Transverse colon (tissue), 3 donors: ENCODE results near the gene FYB2.

ENCODE experiments used
- POLR2A ChIP-seq: fragments of 450-650 bp; IDR thresholded peaks from one replicate; pipeline ENCODE4 v1.6.1; 2016; ENCODE audit warnings: antibody characterized with exemption, mild to moderate bottlenecking, moderate library complexity
- TF ChIP-seq, protein P1 (sequence below), 5 experiments: fragments of 200-600 bp in 3 of 5; fragments of 450-650 bp in 2 of 5; sonication (generic) in 3 of 5; IDR thresholded peaks; 1 replicate in 2 of 5; 2 replicates in 3 of 5; pipeline ENCODE4 v1.5.1; 2016 to 2017; ENCODE audit warnings: antibody characterized with exemption in 5 of 5, inconsistent platforms in 3 of 5, mild to moderate bottlenecking in 2 of 5, moderate library complexity in 1 of 5

DNA sequence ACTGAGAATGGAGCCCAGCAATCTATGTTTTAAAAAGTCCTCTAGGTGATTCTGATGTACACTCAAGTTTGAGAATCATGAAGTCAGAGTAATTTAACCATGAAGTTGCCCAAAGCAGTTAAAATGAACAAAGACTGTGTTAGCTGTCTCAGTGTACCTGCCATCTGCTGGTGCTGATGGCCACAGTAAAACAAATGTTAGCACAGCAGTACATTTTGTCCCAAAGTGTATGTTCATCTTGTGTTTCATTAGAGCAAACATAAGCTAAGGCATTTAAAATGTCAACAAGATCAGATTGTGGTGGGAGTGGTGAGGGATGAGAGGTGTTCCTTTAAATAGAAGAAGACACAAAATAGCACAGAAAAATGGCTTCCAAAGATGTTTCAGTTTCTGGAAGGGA, 31.1 kb downstream of the FYB2 start:
- no peak for TF ChIP-seq POLR2A
- TF ChIP-seq, protein P1, sequence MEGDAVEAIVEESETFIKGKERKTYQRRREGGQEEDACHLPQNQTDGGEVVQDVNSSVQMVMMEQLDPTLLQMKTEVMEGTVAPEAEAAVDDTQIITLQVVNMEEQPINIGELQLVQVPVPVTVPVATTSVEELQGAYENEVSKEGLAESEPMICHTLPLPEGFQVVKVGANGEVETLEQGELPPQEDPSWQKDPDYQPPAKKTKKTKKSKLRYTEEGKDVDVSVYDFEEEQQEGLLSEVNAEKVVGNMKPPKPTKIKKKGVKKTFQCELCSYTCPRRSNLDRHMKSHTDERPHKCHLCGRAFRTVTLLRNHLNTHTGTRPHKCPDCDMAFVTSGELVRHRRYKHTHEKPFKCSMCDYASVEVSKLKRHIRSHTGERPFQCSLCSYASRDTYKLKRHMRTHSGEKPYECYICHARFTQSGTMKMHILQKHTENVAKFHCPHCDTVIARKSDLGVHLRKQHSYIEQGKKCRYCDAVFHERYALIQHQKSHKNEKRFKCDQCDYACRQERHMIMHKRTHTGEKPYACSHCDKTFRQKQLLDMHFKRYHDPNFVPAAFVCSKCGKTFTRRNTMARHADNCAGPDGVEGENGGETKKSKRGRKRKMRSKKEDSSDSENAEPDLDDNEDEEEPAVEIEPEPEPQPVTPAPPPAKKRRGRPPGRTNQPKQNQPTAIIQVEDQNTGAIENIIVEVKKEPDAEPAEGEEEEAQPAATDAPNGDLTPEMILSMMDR (IDR thresholded peaks at IDR 0.05): peak in 1 of 5 experiments; percentile 5
